HG03342 (cell line): Measurements from ENCODE around the gene OR2D2.
"Not testable (repeated sequence)": the region's sequence is repeated elsewhere in the genome, so short reads cannot be mapped to it uniquely, and the experiment has no call there.

Experiments used
- ATAC-seq: cut with Tn5 transposase; IDR thresholded peaks from one replicate; pipeline ENCODE4 v1.9.1; 2021; ENCODE audit warnings: mild to moderate bottlenecking, moderate library complexity; ENCODE audit not compliant: unreplicated experiment

The OR2D2 gene

GRCh38 chr11:6882751-6883150, 9.5 kb downstream of the OR2D2 start:
- ATAC-seq, result no peak

DNA sequence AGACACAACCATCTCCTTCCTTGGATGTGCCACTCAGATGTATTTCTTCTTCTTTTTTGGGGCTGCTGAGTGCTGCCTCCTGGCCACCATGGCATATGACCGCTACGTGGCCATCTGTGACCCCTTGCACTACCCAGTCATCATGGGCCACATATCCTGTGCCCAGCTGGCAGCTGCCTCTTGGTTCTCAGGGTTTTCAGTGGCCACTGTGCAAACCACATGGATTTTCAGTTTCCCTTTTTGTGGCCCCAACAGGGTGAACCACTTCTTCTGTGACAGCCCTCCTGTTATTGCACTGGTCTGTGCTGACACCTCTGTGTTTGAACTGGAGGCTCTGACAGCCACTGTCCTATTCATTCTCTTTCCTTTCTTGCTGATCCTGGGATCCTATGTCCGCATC, 15.4 kb downstream of the OR2D2 start:
- no peak for ATAC-seq

GRCh38 chr11:6876325-6876724, 16.0 kb downstream of the OR2D2 start, which contains the start of gene OR10A4:
OR10A4 (plus strand) TSS chr11:6876625; CDS start chr11:6876648, 23 bp downstream.
- no peak for ATAC-seq

- no peak for ATAC-seq
Observed at GRCh38 chr11:6875761-6876160, 16.5 kb downstream of the OR2D2 start.

- ATAC-seq, result no peak
Observed at GRCh38 chr11:6871278-6871677, 21.0 kb downstream of the OR2D2 start.

DNA sequence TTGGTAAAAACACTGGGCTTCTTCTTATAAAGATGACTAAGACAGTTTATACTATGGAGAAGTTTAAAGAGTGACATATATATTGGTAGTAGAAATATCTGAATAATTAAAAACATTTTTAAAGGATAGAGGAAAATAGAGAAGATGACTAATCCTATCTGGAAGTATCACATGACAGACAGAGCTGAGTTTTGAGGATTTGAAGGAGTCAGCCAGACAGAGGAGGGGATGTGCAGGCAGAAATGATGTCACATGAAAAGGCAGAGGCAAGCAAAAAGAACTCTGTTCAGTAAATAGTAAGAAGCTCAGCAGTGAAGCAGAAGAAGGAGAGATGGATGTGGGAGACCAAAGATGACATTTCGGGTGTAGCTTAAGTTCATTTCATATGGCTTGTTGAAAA, 27.9 kb downstream of the OR2D2 start:
- ATAC-seq, result no peak

GRCh38 chr11:6862961-6863360, 29.3 kb downstream of the OR2D2 start, which contains the start of gene OR10A2:
OR10A2 (plus strand) TSS chr11:6863057; CDS start chr11:6869755, 6,698 bp downstream.
- no peak for ATAC-seq

DNA sequence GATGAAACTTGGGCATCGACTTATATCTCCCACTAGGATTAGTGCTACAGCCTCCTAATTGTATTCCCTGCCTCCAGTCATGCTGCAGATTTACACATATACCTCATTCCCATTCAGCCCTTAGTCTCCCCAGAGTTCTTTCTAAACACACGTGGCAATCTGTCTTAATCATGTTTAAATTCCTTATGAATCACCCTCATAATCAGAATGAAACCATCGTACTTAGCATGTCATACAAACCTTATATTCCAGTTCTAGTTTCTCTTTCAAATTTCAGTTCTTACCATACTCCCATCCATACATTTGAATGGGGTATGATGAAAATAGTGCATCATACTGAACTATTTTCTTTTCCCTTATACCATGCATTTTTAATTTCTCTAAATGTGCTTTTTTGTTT, 35.4 kb downstream of the OR2D2 start:
- peak; percentile 91 for ATAC-seq

DNA sequence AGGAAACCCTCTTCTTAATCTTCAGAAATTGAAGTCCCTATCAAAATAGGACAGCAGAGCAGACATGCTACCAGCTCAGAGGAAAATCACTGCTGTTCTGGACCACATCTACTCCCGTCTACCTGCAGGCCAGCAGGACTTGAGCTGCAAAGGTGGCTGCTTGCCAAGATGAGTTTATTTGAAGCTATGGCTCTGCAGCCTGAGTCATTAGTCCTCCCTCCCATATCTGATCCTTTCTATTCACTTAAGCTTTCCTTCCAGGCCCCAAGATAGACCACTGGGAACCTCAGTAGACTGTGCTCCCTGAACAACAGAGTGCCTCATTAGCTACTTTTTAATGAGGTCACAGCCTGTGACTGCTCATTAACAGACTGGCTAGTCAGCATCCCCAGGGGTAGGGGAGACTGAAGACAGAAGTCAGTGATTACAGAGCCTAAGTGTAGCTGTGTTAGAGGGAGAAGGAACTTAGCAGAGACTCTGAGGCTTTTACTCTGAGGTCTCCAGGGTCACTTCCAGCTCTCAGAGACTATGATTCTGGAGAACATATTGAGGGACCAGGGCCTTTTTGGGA, 36.2 kb downstream of the OR2D2 start:
- no peak for ATAC-seq

DNA sequence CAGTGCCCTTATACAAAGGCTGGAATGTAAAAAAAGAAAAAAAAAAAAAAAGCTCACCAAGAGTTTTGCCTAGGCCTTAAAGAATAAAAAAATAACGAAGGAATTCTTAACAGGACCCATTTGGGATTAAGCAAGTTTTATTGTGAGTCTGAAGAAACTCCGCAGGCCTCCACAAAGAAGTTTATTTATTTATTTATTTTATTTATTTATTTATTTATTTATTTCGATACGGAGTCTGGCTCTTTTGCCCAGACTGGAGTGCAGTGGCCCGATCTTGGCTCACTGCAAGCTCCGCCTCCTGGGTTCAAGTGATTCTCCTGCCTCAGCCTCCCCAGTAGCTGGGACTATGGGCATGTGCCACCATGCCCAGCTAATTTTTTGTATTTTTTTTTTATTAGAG, 37.5 kb downstream of the OR2D2 start:
- ATAC-seq, result not testable (repeated sequence)

- ATAC-seq, result no peak
Observed at GRCh38 chr11:6850526-6850925, 41.8 kb downstream of the OR2D2 start.

DNA sequence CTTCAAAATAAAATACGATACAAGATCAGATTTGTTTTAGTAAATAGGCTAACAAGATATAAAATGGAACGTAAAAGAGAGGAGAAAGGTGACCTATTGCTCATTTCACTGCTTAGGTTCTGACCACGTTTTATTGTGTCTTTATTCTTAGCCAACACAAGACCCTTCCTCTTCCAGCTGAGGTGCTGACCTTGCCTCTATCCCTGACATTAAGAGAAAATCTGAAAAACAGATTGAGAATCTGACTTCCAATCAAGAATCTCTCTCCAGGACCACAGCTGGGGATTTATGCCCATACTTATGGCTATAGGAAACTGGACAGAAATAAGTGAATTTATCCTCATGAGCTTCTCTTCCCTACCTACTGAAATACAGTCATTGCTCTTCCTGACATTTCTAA, 46.9 kb downstream of the OR2D2 start, which contains the start of gene OR10A5:
Gene OR10A5 (plus strand): TSS at position 301 of the 400 bp plus-strand sequence. CDS start 0 bp downstream, at position 301.
- no peak for ATAC-seq

GRCh38 chr11:6844356-6844755, 47.9 kb downstream of the OR2D2 start:
- ATAC-seq, result no peak

GRCh38 chr11:6843670-6844069, 48.6 kb downstream of the OR2D2 start:
- ATAC-seq, result no peak

DNA sequence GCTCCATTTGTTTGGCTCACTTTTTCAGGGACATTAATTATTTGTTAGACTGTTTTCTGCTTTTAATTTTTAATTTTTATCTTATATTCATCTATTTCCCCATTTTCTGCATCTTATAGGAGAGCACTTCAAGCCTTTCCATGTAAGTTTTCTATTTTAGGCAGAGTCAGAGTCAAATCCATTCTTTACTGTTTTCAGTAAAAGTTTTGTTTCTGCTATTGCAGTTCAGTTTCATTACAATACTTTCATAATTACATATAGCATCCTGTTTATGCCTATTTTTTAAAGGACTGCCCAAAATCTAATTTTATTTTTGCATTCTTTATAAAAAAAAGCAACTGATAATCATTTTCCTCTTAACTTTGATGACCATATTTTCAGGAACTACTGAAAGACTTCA, 50.6 kb downstream of the OR2D2 start:
- no peak for ATAC-seq
